Stromal cell of bone marrow (primary cell): ENCODE data around the gene DNLZ.
"Not testable (repeated sequence)": the region's sequence is repeated elsewhere in the genome, so short reads cannot be mapped to it uniquely, and the experiment has no call there.

ENCODE experiments used
- DNase-seq: peaks from one replicate; pipeline ENCODE4 v3.0.0-alpha.2; 2012; ENCODE audit warnings: low read depth

The DNLZ gene

GRCh38 chr9:136363106-136363948 lies at the start of gene DNLZ:
DNLZ (minus strand) TSS chr9:136363744; CDS start chr9:136363714, 30 bp downstream.
- peak; percentile 92 for DNase-seq

- DNase-seq: no peak
These were observed 49.4 kb upstream of the DNLZ start for GRCh38 chr9:136412962-136413361.

- no peak for DNase-seq
These were observed 47.8 kb upstream of the DNLZ start for GRCh38 chr9:136411378-136411777.

GRCh38 chr9:136410500-136411287 lies 47.1 kb upstream of the DNLZ start, which contains the start of the genes ENTR1 and PMPCA:
ENTR1 (minus strand) TSS chr9:136410614; CDS start chr9:136410397, 217 bp downstream.
PMPCA (plus strand) TSS chr9:136410658; CDS start chr9:136410669, 11 bp downstream.
- DNase-seq: peak; percentile 71

GRCh38 chr9:136409557-136410455 lies 46.3 kb upstream of the DNLZ start:
- no peak for DNase-seq

- no peak for DNase-seq
These were observed 44.4 kb upstream of the DNLZ start for GRCh38 chr9:136407911-136408310.

- not testable (repeated sequence) for DNase-seq
These were observed 43.5 kb upstream of the DNLZ start for GRCh38 chr9:136407061-136407460.

GRCh38 chr9:136405904-136406303 lies 42.4 kb upstream of the DNLZ start:
- not testable (repeated sequence) for DNase-seq

GRCh38 chr9:136405481-136405880 lies 41.9 kb upstream of the DNLZ start:
- DNase-seq: no peak

- DNase-seq: no peak
These were observed 41.2 kb upstream of the DNLZ start for GRCh38 chr9:136404801-136405136.

- DNase-seq: no peak
These were observed 40.6 kb upstream of the DNLZ start for GRCh38 chr9:136403915-136404800.

- DNase-seq: no peak
These were observed 40.0 kb upstream of the DNLZ start for GRCh38 chr9:136403538-136403914.

- DNase-seq: no peak
These were observed 38.5 kb upstream of the DNLZ start for GRCh38 chr9:136402067-136402466.

GRCh38 chr9:136401173-136401922 lies 37.8 kb upstream of the DNLZ start:
- no peak for DNase-seq

- DNase-seq: peak; percentile 72
These were observed 36.7 kb upstream of the DNLZ start, which contains the start of gene SNAPC4 for GRCh38 chr9:136400038-136400834. SNAPC4 (minus strand) TSS chr9:136400170; CDS start chr9:136398428, 1,742 bp downstream.

- DNase-seq: no peak
These were observed 35.9 kb upstream of the DNLZ start for GRCh38 chr9:136399176-136400037.

- DNase-seq: no peak
These were observed 34.7 kb upstream of the DNLZ start for GRCh38 chr9:136398286-136398685.

- DNase-seq: no peak
These were observed 34.1 kb upstream of the DNLZ start for GRCh38 chr9:136397643-136398042.
